IMR-90 (cell line): ENCODE measurements around the gene ANKRD1. TPM values are rescaled to one million over a fixed set of nuclear protein-coding genes. Genes with fewer than 3 reads are reported as not detected.

ENCODE experiments used
- ATAC-seq: fragments of 200-7000 bp; cut with Tn5 transposase; 2 replicates; pipeline ENCODE4 v1.9.1; 2020; ENCODE audit warnings: low read depth, mild to moderate bottlenecking, moderate library complexity
- BruUV-seq: library from RNA; stranded (reverse); fragments of 400-500 nt; replicated peaks from 2 replicates; lab custom pipeline; 2021; lab: Mats Ljungman, UMichigan
- CTCF ChIA-PET: fragments of 300-600 bp; formaldehyde crosslinking; extraction: SDS; loops from one replicate; lab custom pipeline; 2021; ENCODE audit warnings: antibody characterized with exemption; lab: Yijun Ruan, JAX
- POLR2A ChIA-PET: fragments of 300-600 bp; sonication (Branson Sonifier 250); formaldehyde crosslinking; loops from one replicate; lab custom pipeline; 2022; ENCODE audit warnings: antibody characterized with exemption; ENCODE audit not compliant: unreplicated experiment; lab: Charles Lee
- DNase-seq: peaks from one replicate; pipeline ENCODE4 v3.0.0; 2013
- H2AFZ ChIP-seq: replicated peaks from 2 replicates; pipeline ENCODE3; 2013; ENCODE audit warnings: low read length, mild to moderate bottlenecking; ENCODE audit not compliant: poor library complexity
- H2AK5ac ChIP-seq: 2 replicates; pipeline ENCODE4 v1.6.1; 2013; ENCODE audit warnings: low read depth, low read length, inconsistent platforms
- H2AK9ac ChIP-seq: replicated peaks from 2 replicates; pipeline ENCODE3; 2013; ENCODE audit warnings: mild to moderate bottlenecking, low read depth, low read length, moderate library complexity; ENCODE audit not compliant: poor library complexity
- H2BK120ac ChIP-seq: 2 replicates; pipeline ENCODE4 v1.6.1; 2013; ENCODE audit warnings: low read depth, low read length, inconsistent platforms
- H2BK15ac ChIP-seq: 3 replicates; pipeline ENCODE4 v1.6.1; 2013; ENCODE audit warnings: low read depth, low read length, inconsistent platforms
- H2BK20ac ChIP-seq: 2 replicates; pipeline ENCODE4 v1.6.1; 2013; ENCODE audit warnings: low read depth, mild to moderate bottlenecking, inconsistent platforms, low read length, moderate library complexity
- H2BK5ac ChIP-seq: 2 replicates; pipeline ENCODE4 v1.6.1; 2013; ENCODE audit warnings: mild to moderate bottlenecking, low read depth, low read length, inconsistent platforms; ENCODE audit not compliant: poor library complexity, severe bottlenecking
- H3K14ac ChIP-seq: replicated peaks from 2 replicates; pipeline ENCODE4 v1.6.1; 2013; ENCODE audit warnings: low read depth, low read length, inconsistent platforms
- H3K18ac ChIP-seq: 2 replicates; pipeline ENCODE4 v1.6.1; 2013; ENCODE audit warnings: low read depth, low read length, control low read depth
- H3K23ac ChIP-seq: 2 replicates; pipeline ENCODE4 v1.6.1; 2013; ENCODE audit warnings: low read depth, low read length, inconsistent platforms
- H3K27ac ChIP-seq: 2 replicates; pipeline ENCODE4 v1.5.1; 2013; ENCODE audit warnings: mild to moderate bottlenecking, control low read depth, low read length; ENCODE audit not compliant: insufficient read depth
- H3K27me3 ChIP-seq: 2 replicates; pipeline ENCODE4 v1.6.1; 2013; ENCODE audit warnings: low read length; ENCODE audit not compliant: control insufficient read depth, insufficient read depth
- H3K36me3 ChIP-seq: 2 replicates; pipeline ENCODE4 v1.6.1; 2013; ENCODE audit warnings: low read length, mixed read lengths; ENCODE audit not compliant: control insufficient read depth, insufficient read depth
- H3K4ac ChIP-seq: 2 replicates; pipeline ENCODE4 v1.6.1; 2013; ENCODE audit warnings: low read depth, low read length, inconsistent platforms
- H3K4me1 ChIP-seq: 2 replicates; pipeline ENCODE4 v1.6.1; 2013; ENCODE audit warnings: low read length, mixed read lengths; ENCODE audit not compliant: control insufficient read depth, insufficient read depth
- H3K4me2 ChIP-seq: 2 replicates; pipeline ENCODE4 v1.6.1; 2013; ENCODE audit warnings: low read depth, mild to moderate bottlenecking, control low read depth, low read length, moderate library complexity
- H3K4me3 ChIP-seq: 2 replicates; pipeline ENCODE4 v1.5.1; 2013; ENCODE audit warnings: low read depth, mild to moderate bottlenecking, control low read depth, low read length, moderate library complexity; ENCODE audit not compliant: insufficient read depth
- H3K56ac ChIP-seq: 2 replicates; pipeline ENCODE4 v1.6.1; 2013; ENCODE audit warnings: low read length, inconsistent platforms; ENCODE audit not compliant: insufficient read depth; ENCODE audit errors: extremely low read depth
- H3K79me1 ChIP-seq, 2 experiments: 2 replicates each; pipeline ENCODE4 v1.6.1; 2013; ENCODE audit warnings: low read length in 2 of 2, inconsistent platforms in 1 of 2, low read depth in 1 of 2
- H3K9ac ChIP-seq: 2 replicates; pipeline ENCODE4 v1.6.1; 2013; ENCODE audit warnings: low read depth, low read length, control low read depth
- H3K9me1 ChIP-seq: 2 replicates; pipeline ENCODE4 v1.6.1; 2013; ENCODE audit warnings: low read length, inconsistent platforms; ENCODE audit not compliant: insufficient read depth
- H3K9me3 ChIP-seq: 2 replicates; pipeline ENCODE4 v1.6.1; 2013; ENCODE audit warnings: low read length; ENCODE audit not compliant: control insufficient read depth, insufficient read depth
- H4K20me1 ChIP-seq: 2 replicates; pipeline ENCODE4 v1.6.1; 2013; ENCODE audit warnings: low read length, inconsistent platforms; ENCODE audit not compliant: insufficient read depth
- H4K5ac ChIP-seq: 2 replicates; pipeline ENCODE4 v1.6.1; 2013; ENCODE audit warnings: mild to moderate bottlenecking, low read depth, low read length, control low read depth
- H4K8ac ChIP-seq, 2 experiments: 2 replicates each; pipeline ENCODE4 v1.6.1; 2013; ENCODE audit warnings: low read depth in 2 of 2, low read length in 2 of 2, control low read depth in 1 of 2, inconsistent platforms in 1 of 2
- H4K91ac ChIP-seq: 2 replicates; pipeline ENCODE4 v1.6.1; 2013; ENCODE audit warnings: low read depth, low read length, inconsistent platforms; ENCODE audit not compliant: insufficient read depth
- BHLHE40 ChIP-seq: fragments of 150-350 bp; IDR thresholded peaks from 2 replicates; pipeline ENCODE4 v1.6.1; 2016; ENCODE audit warnings: mild to moderate bottlenecking, low read depth, low read length
- CTCF ChIP-seq: conservative IDR thresholded peaks from 2 replicates; pipeline ENCODE4 v1.5.1; 2012; ENCODE audit warnings: mild to moderate bottlenecking, low read depth, low read length, improper control_type of control experiment
- FOS ChIP-seq: fragments of 150-350 bp; IDR thresholded peaks from 2 replicates; pipeline ENCODE4 v1.6.1; 2016; ENCODE audit warnings: low read depth, low read length
- MAFK ChIP-seq: IDR thresholded peaks from 2 replicates; pipeline ENCODE4 v1.6.1; 2012; ENCODE audit warnings: low read depth, low read length, improper control_type of control experiment
- MAZ ChIP-seq: IDR thresholded peaks from 2 replicates; pipeline ENCODE4 v1.6.1; 2012; ENCODE audit warnings: low read depth, mild to moderate bottlenecking, low read length, improper control_type of control experiment, moderate library complexity, borderline replicate concordance
- MXI1 ChIP-seq: IDR thresholded peaks from 2 replicates; pipeline ENCODE4 v1.6.1; 2012; ENCODE audit warnings: low read depth, mild to moderate bottlenecking, low read length, moderate library complexity, borderline replicate concordance
- NFE2L2 ChIP-seq: fragments of 150-350 bp; IDR thresholded peaks from 2 replicates; pipeline ENCODE4 v1.6.1; 2016; ENCODE audit warnings: low read depth, mild to moderate bottlenecking, low read length
- POLR2A ChIP-seq: IDR thresholded peaks from 2 replicates; pipeline ENCODE4 v1.6.1; 2012; ENCODE audit warnings: mild to moderate bottlenecking, low read depth, low read length
- RFX5 ChIP-seq: IDR thresholded peaks from 2 replicates; pipeline ENCODE4 v1.8.0; 2012; ENCODE audit warnings: low read depth, mild to moderate bottlenecking, low read length, moderate library complexity
- SMC3 ChIP-seq: fragments of 150-350 bp; IDR thresholded peaks from 2 replicates; pipeline ENCODE4 v1.6.1; 2016; ENCODE audit warnings: low read depth, mild to moderate bottlenecking, antibody characterized with exemption, low read length, moderate library complexity
- WGBS, 2 experiments: methylation state at CpG; one replicate each; pipeline versions ENCODE4 v1.1.5 to v1.1.7; 2013; ENCODE audit warnings: missing lambda C conversion rate in 2 of 2; ENCODE audit not compliant: insufficient read length in 1 of 2; ENCODE audit errors: extremely low coverage in 2 of 2; 5-methylcytosine and 5-hydroxymethylcytosine counted together
- dilution Hi-C: fragments of 300-500 bp; cut with HindIII; formaldehyde crosslinking; loops from one replicate; pipeline ENCODE4 v1.14.3; 2018; ENCODE audit warnings: low sequenced_read_pairs; ENCODE audit not compliant: unreplicated experiment
- in situ Hi-C: fragments of 300-500 bp; cut with MboI; formaldehyde crosslinking; loops from 3 replicates; pipeline ENCODE4 v1.14.3; 2019; ENCODE audit warnings: low sequenced_read_pairs, inconsistent platforms, mixed read lengths
- intact Hi-C: fragments of 100-400 bp; cut with micrococcal nuclease; formaldehyde crosslinking; loops from 2 replicates; pipeline ENCODE4 v1.10.0; 2022
- polyA plus RNA-seq, 3 experiments: library from polyadenylated mRNA; depleted of rRNA; stranded (reverse); fragments of >200 nt; gene quantifications; 2 replicates each; pipeline ENCODE4 v1.2.3, GENCODE V29; 2012; ENCODE audit warnings: low replicate concordance in 1 of 3
- total RNA-seq: library from RNA; depleted of rRNA; stranded (reverse); fragments of >200 nt; gene quantifications from 2 replicates; pipeline ENCODE4 v1.2.3, GENCODE V29; 2012

The ANKRD1 gene
- total and polyA plus RNA-seq, 2 of the 4 experiments (the other 2 are of a cell fraction): 7.4 to 10.8 TPM

- H3K9me1 ChIP-seq: peaks cover 7% of the 10 kb centered on the region
- no peak for TF ChIP-seq MAFK
- TF ChIP-seq FOS: no peak
- TF ChIP-seq SMC3: no peak
- no peak for TF ChIP-seq MXI1
- TF ChIP-seq BHLHE40: no peak
- no peak for TF ChIP-seq POLR2A
- TF ChIP-seq NFE2L2: no peak
- TF ChIP-seq CTCF: no peak
- no peak for TF ChIP-seq RFX5
- no peak for TF ChIP-seq MAZ
- ATAC-seq: no peak
- H3K14ac ChIP-seq: no peak overlapping the region
- no peak overlapping the region for H3K23ac ChIP-seq
- no peak overlapping the region for H2BK15ac ChIP-seq
- no peak overlapping the region for H3K56ac ChIP-seq
- no peak overlapping the region; the same call in 1 of the 2 replicates for H4K91ac ChIP-seq
- H3K36me3 ChIP-seq: no peaks in the 10 kb centered on the region
- no peak overlapping the region for H2BK20ac ChIP-seq
- H3K18ac ChIP-seq: no peak overlapping the region
- no peak overlapping the region for H4K5ac ChIP-seq
- H3K4ac ChIP-seq: no peak overlapping the region
- H2BK5ac ChIP-seq: no peak overlapping the region
- no peak overlapping the region for H2AK5ac ChIP-seq
- no peaks in the 10 kb centered on the region for H3K9me3 ChIP-seq
- intact Hi-C loops (no loop called here), dilution Hi-C loops (no loop called here), in situ Hi-C loops (no loop called here)
- no TSS peak for BruUV-seq
- H3K4me1 ChIP-seq: peaks cover 9% of the 10 kb centered on the region
- no peak overlapping the region for H3K4me2 ChIP-seq
- no peak overlapping the region for H2AFZ ChIP-seq
- H3K9ac ChIP-seq: no peak overlapping the region
- no CpG with 5 or more reads among the region's 2 CpGs for WGBS, 2 experiments
- no peak overlapping the region for H3K27ac ChIP-seq
- no peaks in the 10 kb centered on the region for H3K79me1 ChIP-seq
- no peak overlapping the region for H2AK9ac ChIP-seq
- no peaks in the 10 kb centered on the region for H4K20me1 ChIP-seq
- no peaks in the 10 kb centered on the region for H3K27me3 ChIP-seq
- no peak overlapping the region for H4K8ac ChIP-seq
- H2BK120ac ChIP-seq: peak overlapping the region; percentile 10; the same call in 1 of the 2 replicates
- POLR2A ChIA-PET: no interaction called here
- no peak overlapping the region for H3K4me3 ChIP-seq
- CTCF ChIA-PET: no interaction called here
- DNase-seq: no peak
Observed at GRCh38 chr10:90963331-90963730, 42.4 kb upstream of the ANKRD1 start.
